Endothelial cell of umbilical vein (primary cell): Measurements from ENCODE around the gene SMCO2. TPM values are rescaled to one million over a fixed set of nuclear protein-coding genes. Genes with fewer than 3 reads are reported as not detected.
A peak's percentile ranks its signal among the peaks of the same experiment; 100 is the strongest.

Experiments used
- BruUV-seq: library from RNA; stranded (reverse); fragments of 400-500 nt; replicated peaks from 2 replicates; lab custom pipeline; 2021; lab: Mats Ljungman, UMichigan
- CTCF ChIA-PET: fragments of 300-600, 350-600 bp; sonication (Branson Sonifier 250); formaldehyde crosslinking; loops from one replicate; lab custom pipeline; 2021; ENCODE audit warnings: antibody characterized with exemption, inconsistent platforms; lab: Charles Lee
- POLR2A ChIA-PET: fragments of 300-600, 350-600 bp; sonication (Branson Sonifier 250); formaldehyde crosslinking; loops from one replicate; lab custom pipeline; 2021; ENCODE audit warnings: antibody characterized with exemption, inconsistent platforms; lab: Charles Lee
- DNase-seq: peaks from one replicate; pipeline ENCODE4 v3.0.0-alpha.2; 2011; ENCODE audit warnings: low read depth, low spot score
- FAIRE-seq: peaks from 2 replicates; lab custom pipeline; 2011; peaks lifted over from hg19 to GRCh38; lab: Jason Lieb, UNC
- H2AFZ ChIP-seq: 2 replicates; pipeline ENCODE4 v1.6.0; 2012; ENCODE audit warnings: low read depth, low read length, control low read depth, inconsistent platforms
- H3K27ac ChIP-seq: 2 replicates; pipeline ENCODE4 v1.5.1; 2011; ENCODE audit warnings: low read depth, mild to moderate bottlenecking, control low read depth, low read length, moderate library complexity; ENCODE audit not compliant: insufficient read depth
- H3K27me3 ChIP-seq, 2 experiments: 2 replicates each; pipeline versions ENCODE4 v1.6.0 to v1.6.1; 2011; ENCODE audit warnings: low read length in 2 of 2, mixed read lengths in 1 of 2; ENCODE audit not compliant: control insufficient read depth in 2 of 2, insufficient read depth in 2 of 2
- H3K36me3 ChIP-seq, 2 experiments: 2 replicates in 1 of 2; 3 replicates in 1 of 2; pipeline ENCODE4 v1.5.1; 2011; ENCODE audit warnings: low read length in 2 of 2, mild to moderate bottlenecking in 1 of 2, moderate library complexity in 1 of 2; ENCODE audit not compliant: control insufficient read depth in 2 of 2, insufficient read depth in 2 of 2; ENCODE audit errors: extremely low read depth in 1 of 2
- H3K4me1 ChIP-seq: 3 replicates; pipeline ENCODE4 v1.5.1; 2011; ENCODE audit warnings: mild to moderate bottlenecking, low read length; ENCODE audit not compliant: control insufficient read depth, insufficient read depth; ENCODE audit errors: extremely low read depth
- H3K4me2 ChIP-seq: 2 replicates; pipeline ENCODE4 v1.6.1; 2011; ENCODE audit warnings: low read length, control low read depth, mixed read lengths; ENCODE audit not compliant: insufficient read depth
- H3K4me3 ChIP-seq, 3 experiments: fragments of 200-600 bp in 1 of 3; sonication (generic), shearing (Covaris generic) in 1 of 3; replicated peaks in 1 of 3; 2 replicates each; pipeline ENCODE4 v1.5.1; 2011 to 2016; ENCODE audit warnings: control low read depth in 3 of 3, low read length in 3 of 3, mild to moderate bottlenecking in 2 of 3, inconsistent platforms in 1 of 3, low read depth in 1 of 3, moderate library complexity in 1 of 3; ENCODE audit not compliant: insufficient read depth in 1 of 3
- H3K79me2 ChIP-seq: 2 replicates; pipeline ENCODE4 v1.6.0; 2012; ENCODE audit warnings: low read length, inconsistent platforms; ENCODE audit not compliant: control insufficient read depth, insufficient read depth
- H3K9ac ChIP-seq: replicated peaks from 2 replicates; pipeline ENCODE3; 2011; ENCODE audit warnings: low read length, control low read depth; ENCODE audit not compliant: insufficient read depth; ENCODE audit errors: extremely low read depth
- H3K9me1 ChIP-seq: replicated peaks from 3 replicates; pipeline ENCODE4 v1.6.0; 2011; ENCODE audit warnings: mild to moderate bottlenecking, low read length; ENCODE audit not compliant: control insufficient read depth, insufficient read depth; ENCODE audit errors: extremely low read depth
- H3K9me3 ChIP-seq: replicated peaks from 2 replicates; pipeline ENCODE4 v1.5.1; 2012; ENCODE audit warnings: low read length, inconsistent platforms; ENCODE audit not compliant: control insufficient read depth, insufficient read depth
- H4K20me1 ChIP-seq: replicated peaks from 2 replicates; pipeline ENCODE3; 2011; ENCODE audit warnings: mild to moderate bottlenecking, low read length; ENCODE audit not compliant: control insufficient read depth, insufficient read depth; ENCODE audit errors: extremely low read depth
- EZH2 ChIP-seq: IDR thresholded peaks from 2 replicates; pipeline ENCODE4 v1.6.1; 2012; ENCODE audit warnings: borderline replicate concordance, low read depth, mild to moderate bottlenecking, moderate library complexity, low read length, inconsistent platforms; ENCODE audit not compliant: severe bottlenecking
- FOS ChIP-seq: IDR thresholded peaks from 2 replicates; pipeline ENCODE4 v1.6.1; 2011; ENCODE audit warnings: mild to moderate bottlenecking, low read length, moderate library complexity, borderline replicate concordance; ENCODE audit not compliant: insufficient read depth
- GATA2 ChIP-seq: IDR thresholded peaks from 2 replicates; pipeline ENCODE4 v1.7.0; 2011; ENCODE audit warnings: low read depth, mild to moderate bottlenecking, moderate library complexity, mixed read lengths, low read length; ENCODE audit not compliant: insufficient read length, insufficient read depth
- JUN ChIP-seq: IDR thresholded peaks from 2 replicates; pipeline ENCODE4 v1.6.1; 2011; ENCODE audit warnings: borderline replicate concordance, low read depth; ENCODE audit not compliant: insufficient read length, insufficient read depth
- MYC ChIP-seq: IDR thresholded peaks from one replicate; pipeline ENCODE4 v1.6.1; 2011; ENCODE audit warnings: mild to moderate bottlenecking, low read depth, low read length
- POLR2A ChIP-seq: IDR thresholded peaks from 2 replicates; pipeline ENCODE4 v1.6.1; 2012; ENCODE audit warnings: low read depth, mild to moderate bottlenecking, control low read depth, low read length
- POLR2AphosphoS5 ChIP-seq: IDR thresholded peaks from 2 replicates; pipeline ENCODE4 v1.6.1; 2012; ENCODE audit warnings: low read depth, mild to moderate bottlenecking, control low read depth, low read length, moderate library complexity; ENCODE audit not compliant: insufficient read depth
- dilution Hi-C: fragments of 300-500 bp; cut with MboI; formaldehyde crosslinking; loops from one replicate; pipeline ENCODE4 v1.15.0; 2019; ENCODE audit warnings: low sequenced_read_pairs; ENCODE audit not compliant: extremely low pct_ligation_motif_present
- intact Hi-C: fragments of 100-400 bp; cut with micrococcal nuclease; formaldehyde crosslinking; loops from one replicate; pipeline ENCODE4 v1.10.0; 2022
- polyA plus RNA-seq, 4 experiments: library from polyadenylated mRNA; depleted of rRNA in 3 of 4; stranded (reverse) in 3 of 4; unstranded in 1 of 4; fragments of >200 nt; gene quantifications; 2 replicates each; pipeline versions ENCODE4 v1.2.1 to v1.2.3, GENCODE V29; 2011 to 2012; ENCODE audit warnings: missing spikeins in 1 of 4
- total RNA-seq: library from RNA; stranded (reverse); gene quantifications from 2 replicates; pipeline ENCODE4 v1.2.3, GENCODE V29; 2021
- TF ChIP-seq, protein P1 (sequence below), 2 donors: IDR thresholded peaks; 1 replicate in 1 of 2; 2 replicates in 1 of 2; pipeline ENCODE4 v1.5.1; 2011; ENCODE audit warnings: low read length in 2 of 2, mild to moderate bottlenecking in 2 of 2, moderate library complexity in 2 of 2, control low read depth in 1 of 2, inconsistent platforms in 1 of 2, low read depth in 1 of 2; ENCODE audit not compliant: insufficient read depth in 1 of 2; ENCODE audit errors: extremely low read depth in 1 of 2
- TF ChIP-seq, protein P2 (sequence below): IDR thresholded peaks from 2 replicates; pipeline ENCODE4 v1.6.1; 2011; ENCODE audit not compliant: insufficient read depth, insufficient read length

Gene SMCO2
- total and polyA plus RNA-seq, 2 donors (not counting 3 experiments of a cell fraction or from before 2014, with no cell fraction given): 0.33 to 0.49 TPM

DNA sequence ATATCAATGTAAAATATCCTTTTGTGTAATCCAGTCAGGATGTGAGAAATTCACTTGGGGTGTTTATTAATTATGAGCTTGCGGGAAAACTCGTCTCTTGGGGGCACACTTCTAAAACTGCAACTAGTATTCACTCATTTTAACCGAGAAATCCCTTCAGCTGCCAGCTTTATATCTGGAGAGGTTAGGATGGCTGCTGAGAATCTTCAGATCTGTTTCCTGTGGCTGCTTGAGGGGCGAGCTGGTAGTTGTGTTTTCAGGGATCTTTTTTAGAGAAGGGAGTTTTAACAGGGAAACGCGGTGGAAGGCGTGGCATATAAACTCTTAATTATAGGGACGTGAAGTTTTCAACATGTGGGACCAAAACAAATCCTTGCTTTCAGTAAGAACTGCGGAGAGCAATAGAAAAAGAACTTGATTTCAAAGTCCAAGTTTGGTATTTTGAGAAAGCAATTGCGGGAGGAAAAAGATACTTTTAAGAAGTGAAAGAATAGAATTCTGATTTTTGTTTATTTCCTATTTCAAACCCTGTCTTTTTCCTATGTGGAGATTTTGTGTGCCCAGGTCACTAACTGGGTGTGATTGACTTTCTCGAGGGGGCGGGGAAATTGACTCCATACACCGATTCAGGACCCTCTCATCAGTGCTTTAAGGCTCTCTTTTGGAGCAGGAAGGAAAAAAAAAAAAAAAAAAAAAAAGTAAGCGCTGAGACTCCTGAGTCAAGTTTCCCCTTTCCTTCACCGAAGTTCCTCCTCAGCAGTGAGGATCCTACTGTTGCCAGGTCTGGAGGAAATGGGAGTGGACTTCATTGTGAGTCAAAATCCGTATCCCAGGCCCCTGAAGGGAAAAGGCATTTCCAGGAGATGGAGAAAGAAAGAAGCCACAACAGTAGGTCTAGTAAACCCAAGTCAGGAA, 78.6 kb downstream of the SMCO2 start:
- Histone ChIP-seq H3K27ac (peak overlapping the region; percentile 77), H4K20me1 (peaks cover 2% of the 10 kb centered on the region), H3K27me3 (no peaks in the 10 kb centered on the region), H3K9me1 (no peaks in the 10 kb centered on the region), H3K79me2 (peaks cover 55% of the 10 kb centered on the region), H3K4me3 (peak overlapping the region; percentile 65 to 95 (median 80)), H3K4me1 (peaks cover 25% of the 10 kb centered on the region), H3K9me3 (no peaks in the 10 kb centered on the region), H3K9ac (peak overlapping the region; percentile 88), H2AFZ (no peak overlapping the region), H3K36me3 (no peaks in the 10 kb centered on the region), H3K4me2 (peak overlapping the region; percentile 90)
- TF ChIP-seq MYC (no peak), JUN (peak; percentile 49), EZH2 (no peak), FOS (peak; percentile 74), POLR2A (no peak), GATA2 (peak; percentile 42), POLR2AphosphoS5 (peak; percentile 44)
- TF ChIP-seq, protein P1, sequence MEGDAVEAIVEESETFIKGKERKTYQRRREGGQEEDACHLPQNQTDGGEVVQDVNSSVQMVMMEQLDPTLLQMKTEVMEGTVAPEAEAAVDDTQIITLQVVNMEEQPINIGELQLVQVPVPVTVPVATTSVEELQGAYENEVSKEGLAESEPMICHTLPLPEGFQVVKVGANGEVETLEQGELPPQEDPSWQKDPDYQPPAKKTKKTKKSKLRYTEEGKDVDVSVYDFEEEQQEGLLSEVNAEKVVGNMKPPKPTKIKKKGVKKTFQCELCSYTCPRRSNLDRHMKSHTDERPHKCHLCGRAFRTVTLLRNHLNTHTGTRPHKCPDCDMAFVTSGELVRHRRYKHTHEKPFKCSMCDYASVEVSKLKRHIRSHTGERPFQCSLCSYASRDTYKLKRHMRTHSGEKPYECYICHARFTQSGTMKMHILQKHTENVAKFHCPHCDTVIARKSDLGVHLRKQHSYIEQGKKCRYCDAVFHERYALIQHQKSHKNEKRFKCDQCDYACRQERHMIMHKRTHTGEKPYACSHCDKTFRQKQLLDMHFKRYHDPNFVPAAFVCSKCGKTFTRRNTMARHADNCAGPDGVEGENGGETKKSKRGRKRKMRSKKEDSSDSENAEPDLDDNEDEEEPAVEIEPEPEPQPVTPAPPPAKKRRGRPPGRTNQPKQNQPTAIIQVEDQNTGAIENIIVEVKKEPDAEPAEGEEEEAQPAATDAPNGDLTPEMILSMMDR (IDR thresholded peaks at IDR 0.05; ENCODE audit: extremely low read depth in 1 of 2, insufficient read depth in 1 of 2, low read depth in 1 of 2, low read length in 2 of 2): no peak
- TF ChIP-seq, protein P2, sequence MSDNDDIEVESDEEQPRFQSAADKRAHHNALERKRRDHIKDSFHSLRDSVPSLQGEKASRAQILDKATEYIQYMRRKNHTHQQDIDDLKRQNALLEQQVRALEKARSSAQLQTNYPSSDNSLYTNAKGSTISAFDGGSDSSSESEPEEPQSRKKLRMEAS: no peak
- ChIA-PET CTCF (interaction anchor here (0.9 to 3.5 kb wide), 12 partner anchors 21 to 126 kb away, joined by 3 to 53 read pairs (median 12); no protein-coding TSS in a partner anchor), POLR2A (interaction anchor here (2.0 to 2.6 kb wide), 2 partner anchors 31 to 63 kb away, joined by 11 to 13 read pairs; no protein-coding TSS in a partner anchor)
- BruUV-seq: TSS peak; percentile 38
- dilution Hi-C loops: no loop called here
- intact Hi-C loops: loop anchor here (1.0 to 2.0 kb wide), 10 partner anchors 14 to 127 kb away; no protein-coding TSS in a partner anchor
- FAIRE-seq: peak; percentile 91
- peak; percentile 88 for DNase-seq
